Activated CD4-positive, alpha-beta T cell treated with anti-CD3 and anti-CD28 coated beads, Interleukin-2, amount 10 ng/mL, durations not matched to agents 7 days and 5 days (primary cell): ENCODE data around the gene SLC9C1. TPM values are rescaled to one million over a fixed set of nuclear protein-coding genes. Genes with fewer than 3 reads are reported as not detected.

Experiments used
- CTCF ChIA-PET: fragments of 350-600 bp; sonication (Branson Sonifier 250); formaldehyde crosslinking; loops from one replicate; lab custom pipeline; 2021; ENCODE audit warnings: antibody characterized with exemption; lab: Charles Lee
- POLR2A ChIA-PET: fragments of 350-600 bp; sonication (Branson Sonifier 250); formaldehyde crosslinking; loops from one replicate; lab custom pipeline; 2021; ENCODE audit warnings: antibody characterized with exemption; lab: Charles Lee
- DNase-seq: peaks from one replicate; pipeline ENCODE4 v3.0.0-alpha.2; 2020
- H3K27ac Mint-ChIP-seq: one replicate; pipeline ENCODE4 v1.8.0; 2021; ENCODE audit warnings: mild to moderate bottlenecking, moderate library complexity, mixed read lengths
- H3K27me3 Mint-ChIP-seq: one replicate; pipeline ENCODE4 v1.8.0; 2021; ENCODE audit warnings: mixed read lengths
- H3K36me3 Mint-ChIP-seq: one replicate; pipeline ENCODE4 v1.8.0; 2021; ENCODE audit warnings: low read depth, mixed read lengths
- H3K4me1 Mint-ChIP-seq: one replicate; pipeline ENCODE4 v1.8.0; 2021; ENCODE audit warnings: mixed read lengths
- H3K4me3 Mint-ChIP-seq: one replicate; pipeline ENCODE4 v1.8.0; 2021; ENCODE audit warnings: mild to moderate bottlenecking, moderate library complexity, mixed read lengths
- H3K9me3 Mint-ChIP-seq: one replicate; pipeline ENCODE4 v1.8.0; 2021; ENCODE audit warnings: mixed read lengths
- total RNA-seq, 2 experiments: library from RNA; stranded (reverse); gene quantifications; one replicate each; pipeline ENCODE4 v1.2.3, GENCODE V29; 2021

Gene SLC9C1
- not detected for total RNA-seq

GRCh38 chr3:112293368-112294321 lies at the start of gene SLC9C1:
Gene SLC9C1, minus strand, starts transcription at chr3:112294216. Its CDS starts 7,425 bp downstream, at chr3:112286791.
- ChIA-PET POLR2A (interaction anchor here (0.6 kb wide), 1 partner anchor 218 kb away, joined by 4 read pairs; no protein-coding TSS in a partner anchor), CTCF (interaction anchor here (0.6 to 3.8 kb wide), 22 partner anchors 10 to 702 kb away, joined by 3 to 20 read pairs (median 4); partner anchors contain the start of genes ATG3, CD200 and SLC35A5)
- peak; percentile 74 for DNase-seq
- peak within 1 kb of the TSS; percentile 77 for H3K27ac Mint-ChIP-seq
- no peaks in the 10 kb centered on the region for H3K36me3 Mint-ChIP-seq
- peaks cover 37% of the 10 kb centered on the region for H3K4me1 Mint-ChIP-seq
- no peaks in the 10 kb centered on the region for H3K27me3 Mint-ChIP-seq
- no peaks in the 10 kb centered on the region for H3K9me3 Mint-ChIP-seq
- peak within 1 kb of the TSS; percentile 57 for H3K4me3 Mint-ChIP-seq

GRCh38 chr3:112341386-112341785 lies 47.4 kb upstream of the SLC9C1 start:
- POLR2A ChIA-PET = no interaction called here

DNA sequence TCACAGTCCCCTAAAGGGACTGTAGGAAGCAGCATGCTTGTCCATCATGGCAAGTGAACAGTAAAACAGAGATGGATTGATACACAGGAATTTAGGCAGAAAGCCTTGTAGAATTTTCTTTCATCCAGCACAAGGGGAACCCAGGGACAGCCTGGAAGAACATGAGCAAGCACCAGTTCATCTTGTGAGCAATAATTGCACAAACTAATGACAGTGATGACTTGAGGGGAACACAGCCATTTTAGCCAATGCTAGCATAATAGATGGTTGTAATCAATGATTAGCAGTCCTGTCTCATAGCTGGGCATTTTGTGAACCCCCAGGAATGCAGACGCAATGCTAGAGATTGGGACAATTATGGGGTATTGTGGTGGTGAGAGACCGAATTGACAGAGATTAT lies 45.6 kb upstream of the SLC9C1 start:
- ChIA-PET POLR2A (interaction anchor here (0.6 kb wide), 1 partner anchor 11 kb away, joined by 5 read pairs; no protein-coding TSS in a partner anchor), CTCF (no interaction called here)
- peaks cover 8% of the 10 kb centered on the region for H3K36me3 Mint-ChIP-seq
- no peak for DNase-seq
- no peak overlapping the region for H3K4me3 Mint-ChIP-seq
- H3K9me3 Mint-ChIP-seq = peaks cover 10% of the 10 kb centered on the region
- peaks cover 22% of the 10 kb centered on the region for H3K4me1 Mint-ChIP-seq
- no peak overlapping the region for H3K27ac Mint-ChIP-seq
- H3K27me3 Mint-ChIP-seq = no peaks in the 10 kb centered on the region

More at GRCh38 chr3:112341386-112341785, 47.4 kb upstream of the SLC9C1 start:
- H3K36me3 Mint-ChIP-seq = peaks cover 17% of the 10 kb centered on the region
- no peaks in the 10 kb centered on the region for H3K27me3 Mint-ChIP-seq
- peaks cover 14% of the 10 kb centered on the region for H3K4me1 Mint-ChIP-seq
- CTCF ChIA-PET = interaction anchor here (0.6 kb wide), 1 partner anchor 168 kb away, joined by 5 read pairs; no protein-coding TSS in a partner anchor
- DNase-seq = no peak
- peaks cover 10% of the 10 kb centered on the region for H3K9me3 Mint-ChIP-seq
- no peak overlapping the region for H3K27ac Mint-ChIP-seq
- no peak overlapping the region for H3K4me3 Mint-ChIP-seq

DNA sequence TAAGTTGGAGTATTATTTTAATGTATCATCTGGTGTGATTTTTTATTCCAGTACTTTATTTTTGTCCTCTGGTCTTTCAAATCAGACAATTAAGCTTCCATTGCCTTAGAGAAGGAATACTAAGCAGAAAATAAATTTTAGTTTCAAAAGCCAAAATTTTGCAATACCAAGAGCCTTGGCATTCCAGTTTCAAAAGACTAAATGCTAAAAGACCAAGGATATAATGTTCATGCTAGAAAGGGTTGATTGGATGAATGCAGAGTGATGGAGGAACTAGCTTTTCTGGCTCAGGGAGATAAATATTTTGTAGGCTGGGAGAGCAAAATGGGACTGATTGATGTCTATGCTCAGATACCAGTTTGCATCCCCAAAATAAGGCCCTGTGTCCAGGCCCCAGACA lies 45.1 kb upstream of the SLC9C1 start:
- ChIA-PET POLR2A (interaction anchor here (0.6 kb wide), 2 partner anchors 11 to 54 kb away, joined by 3 to 5 read pairs; no protein-coding TSS in a partner anchor), CTCF (interaction anchor here (0.7 to 1.4 kb wide), 2 partner anchors 8 to 175 kb away, joined by 3 to 5 read pairs; no protein-coding TSS in a partner anchor)
- no peak overlapping the region for H3K27ac Mint-ChIP-seq
- no peaks in the 10 kb centered on the region for H3K27me3 Mint-ChIP-seq
- no peak overlapping the region for H3K4me3 Mint-ChIP-seq
- peaks cover 6% of the 10 kb centered on the region for H3K9me3 Mint-ChIP-seq
- peaks cover 27% of the 10 kb centered on the region for H3K4me1 Mint-ChIP-seq
- peaks cover 4% of the 10 kb centered on the region for H3K36me3 Mint-ChIP-seq
- DNase-seq = no peak

DNA sequence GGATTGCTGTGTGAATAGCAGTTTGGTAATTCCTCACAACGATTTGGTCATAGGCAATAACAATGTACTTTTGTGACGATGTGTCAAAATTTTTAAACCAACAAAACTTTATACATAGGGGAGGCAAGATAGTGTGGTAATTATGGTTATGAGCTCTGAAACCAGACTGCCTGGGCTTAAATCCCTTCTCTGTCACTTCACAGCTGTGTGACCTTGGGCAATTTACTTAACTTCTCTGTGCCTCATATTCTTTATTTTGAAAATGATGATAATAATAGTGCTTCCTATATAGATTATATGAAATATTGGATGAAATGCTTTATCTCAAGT lies 44.7 kb upstream of the SLC9C1 start:
- peaks cover 31% of the 10 kb centered on the region for H3K4me1 Mint-ChIP-seq
- CTCF ChIA-PET = interaction anchor here (0.7 to 1.4 kb wide), 3 partner anchors 8 to 175 kb away, joined by 3 to 5 read pairs (median 3); no protein-coding TSS in a partner anchor
- no peak for DNase-seq
- peaks cover 2% of the 10 kb centered on the region for H3K36me3 Mint-ChIP-seq
- H3K9me3 Mint-ChIP-seq = peaks cover 2% of the 10 kb centered on the region
- no peak overlapping the region for H3K4me3 Mint-ChIP-seq
- no peaks in the 10 kb centered on the region for H3K27me3 Mint-ChIP-seq
- POLR2A ChIA-PET = interaction anchor here (0.6 kb wide), 1 partner anchor 53 kb away, joined by 3 read pairs; no protein-coding TSS in a partner anchor
- no peak overlapping the region for H3K27ac Mint-ChIP-seq

- POLR2A ChIA-PET = no interaction called here
- H3K9me3 Mint-ChIP-seq = peaks cover 2% of the 10 kb centered on the region
- no peaks in the 10 kb centered on the region for H3K27me3 Mint-ChIP-seq
- no peak overlapping the region for H3K27ac Mint-ChIP-seq
- H3K36me3 Mint-ChIP-seq = peaks cover 2% of the 10 kb centered on the region
- H3K4me3 Mint-ChIP-seq = no peak overlapping the region
- DNase-seq = no peak
- peaks cover 35% of the 10 kb centered on the region for H3K4me1 Mint-ChIP-seq
- CTCF ChIA-PET = interaction anchor here (1.0 to 1.4 kb wide), 2 partner anchors 159 to 176 kb away, joined by 3 to 5 read pairs; no protein-coding TSS in a partner anchor
Observed at GRCh38 chr3:112338021-112338726, 44.2 kb upstream of the SLC9C1 start.

DNA sequence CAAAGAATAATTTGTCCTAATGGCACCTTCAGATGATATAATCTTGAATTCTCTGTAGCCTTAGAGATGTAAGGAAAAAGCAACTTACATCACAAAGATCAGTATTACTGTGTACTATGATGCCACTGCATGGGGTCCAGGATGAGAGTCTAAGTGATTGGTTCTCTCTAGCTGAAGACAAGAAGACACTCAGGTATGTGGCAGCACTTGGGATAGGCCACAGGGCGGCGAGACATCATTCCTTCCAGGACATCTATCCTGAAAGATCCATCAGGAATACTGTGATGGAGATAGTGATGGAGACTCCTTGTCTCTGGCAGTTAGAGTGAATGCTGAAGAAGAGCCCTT lies 41.4 kb upstream of the SLC9C1 start:
- Mint-ChIP-seq H3K4me3 (no peak overlapping the region), H3K27ac (peak overlapping the region; percentile 15)

GRCh38 chr3:112334691-112335433 lies 40.8 kb upstream of the SLC9C1 start:
- DNase-seq = no peak
- H3K4me1 Mint-ChIP-seq = peaks cover 42% of the 10 kb centered on the region
- H3K27me3 Mint-ChIP-seq = no peaks in the 10 kb centered on the region
- peak overlapping the region; percentile 85 for H3K4me3 Mint-ChIP-seq
- CTCF ChIA-PET = interaction anchor here (1.0 to 3.0 kb wide), 6 partner anchors 13 to 104 kb away, joined by 3 to 10 read pairs (median 3); no protein-coding TSS in a partner anchor
- H3K36me3 Mint-ChIP-seq = no peaks in the 10 kb centered on the region
- peak overlapping the region; percentile 1 for H3K27ac Mint-ChIP-seq
- POLR2A ChIA-PET = no interaction called here
- H3K9me3 Mint-ChIP-seq = no peaks in the 10 kb centered on the region

More for the DNA sequence above, 41.4 kb upstream of the SLC9C1 start:
- Mint-ChIP-seq H3K27me3 (no peaks in the 10 kb centered on the region), H3K4me1 (peaks cover 42% of the 10 kb centered on the region), H3K36me3 (no peaks in the 10 kb centered on the region), H3K9me3 (no peaks in the 10 kb centered on the region)
- DNase-seq = no peak
- POLR2A ChIA-PET = no interaction called here
- CTCF ChIA-PET = interaction anchor here (1.0 to 3.0 kb wide), 2 partner anchors 13 to 103 kb away, joined by 3 to 10 read pairs; no protein-coding TSS in a partner anchor

DNA sequence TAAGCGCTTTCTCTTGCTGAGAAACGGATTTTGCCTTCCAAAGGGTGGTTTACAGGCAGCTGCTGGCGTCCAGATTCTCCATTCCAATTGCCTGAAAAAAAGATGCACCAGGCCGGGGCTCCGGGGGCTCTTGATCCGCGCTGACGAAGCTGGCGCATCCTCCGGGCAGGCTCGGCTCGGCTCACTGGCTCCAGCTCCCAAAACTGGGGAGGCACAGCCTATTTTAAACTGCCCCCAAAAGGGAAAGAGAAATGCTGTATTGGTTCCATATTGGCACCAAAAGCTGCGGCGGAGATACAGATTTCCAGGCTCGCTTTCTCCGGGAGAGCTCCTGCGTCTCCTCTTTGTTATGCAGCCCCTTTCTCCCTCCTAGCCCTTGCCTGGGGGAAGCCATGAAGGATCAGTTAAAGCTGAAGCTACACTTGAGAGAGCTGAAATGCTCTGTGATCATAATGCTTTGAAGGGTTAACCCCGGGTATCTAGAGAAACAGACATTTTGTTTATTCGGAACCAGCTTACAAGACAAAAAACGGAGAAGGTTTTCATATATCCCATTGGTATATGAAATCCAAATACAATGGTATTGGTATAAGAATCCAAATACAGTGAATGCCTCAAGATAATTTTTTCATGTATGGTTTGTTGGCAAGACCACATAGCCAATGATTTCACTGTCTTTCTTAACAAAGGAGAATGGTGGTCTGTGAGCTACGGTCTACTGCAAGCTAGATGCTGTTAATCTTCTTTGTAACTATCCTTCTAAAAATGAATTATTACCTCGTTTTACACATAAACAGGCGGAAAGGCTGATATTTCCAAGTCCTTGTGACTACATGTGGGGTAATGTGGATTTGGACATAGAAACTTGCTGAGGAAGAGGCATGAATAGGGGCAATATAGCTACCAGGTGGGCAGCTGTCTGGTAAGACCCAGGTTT lies 39.6 kb upstream of the SLC9C1 start:
- Mint-ChIP-seq H3K4me3 (peak overlapping the region; percentile 85), H3K27me3 (no peaks in the 10 kb centered on the region), H3K27ac (peak overlapping the region; percentile 81), H3K9me3 (no peaks in the 10 kb centered on the region), H3K36me3 (no peaks in the 10 kb centered on the region), H3K4me1 (peaks cover 42% of the 10 kb centered on the region)
- DNase-seq = peak; percentile 17
- ChIA-PET POLR2A (no interaction called here), CTCF (interaction anchor here (0.7 to 3.0 kb wide), 25 partner anchors 11 to 401 kb away, joined by 3 to 10 read pairs (median 4); partner anchors contain the start of genes BTLA and SLC9C1)

DNA sequence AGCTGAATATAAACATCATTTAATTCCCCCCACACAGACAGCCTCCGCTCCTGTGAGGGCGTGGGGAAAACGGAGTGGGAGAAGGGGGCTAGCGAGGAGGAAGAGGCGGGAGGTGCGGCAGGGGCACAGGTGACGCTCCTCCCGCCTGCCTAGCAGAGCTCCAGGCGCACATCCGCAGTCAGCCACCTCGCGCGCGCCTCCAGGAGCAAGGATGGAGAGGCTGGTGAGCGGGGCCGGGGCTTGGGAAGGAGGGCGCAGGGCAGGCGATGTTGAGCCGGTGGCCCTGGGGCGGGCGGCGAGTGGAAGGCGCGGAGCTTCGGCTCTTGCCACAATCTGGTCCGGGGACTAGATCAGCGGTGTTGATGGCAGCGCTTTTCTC lies 39.0 kb upstream of the SLC9C1 start, which contains the start of gene CD200:
Gene CD200 (plus strand): TSS at position 155 of the 379 bp plus-strand sequence. CDS start 57 bp downstream, at position 212.
- POLR2A ChIA-PET = no interaction called here
- no peaks in the 10 kb centered on the region for H3K9me3 Mint-ChIP-seq
- peaks cover 38% of the 10 kb centered on the region for H3K4me1 Mint-ChIP-seq
- peak; percentile 50 for DNase-seq
- CTCF ChIA-PET = interaction anchor here (0.6 to 2.4 kb wide), 27 partner anchors 12 to 402 kb away, joined by 3 to 9 read pairs (median 4); partner anchors contain the start of genes BTLA and SLC9C1
- peak within 1 kb of the TSS; percentile 85 for H3K4me3 Mint-ChIP-seq
- H3K27ac Mint-ChIP-seq = peak within 1 kb of the TSS; percentile 81
- no peaks in the 10 kb centered on the region for H3K27me3 Mint-ChIP-seq
- H3K36me3 Mint-ChIP-seq = no peaks in the 10 kb centered on the region

- Mint-ChIP-seq H3K27ac (no peak overlapping the region), H3K4me1 (peaks cover 34% of the 10 kb centered on the region), H3K27me3 (peaks cover under 1% of the 10 kb centered on the region), H3K36me3 (no peaks in the 10 kb centered on the region), H3K4me3 (no peak overlapping the region), H3K9me3 (no peaks in the 10 kb centered on the region)
- CTCF ChIA-PET = interaction anchor here (0.6 to 2.4 kb wide), 6 partner anchors 64 to 168 kb away, joined by 3 to 9 read pairs (median 4); partner anchors contain the start of gene BTLA
- POLR2A ChIA-PET = no interaction called here
- no peak for DNase-seq
Observed at GRCh38 chr3:112331851-112332250, 37.8 kb upstream of the SLC9C1 start.
